ENCODE data around the gene DHRS7C. TPM values are rescaled to one million over a fixed set of nuclear protein-coding genes. Genes with fewer than 3 reads are reported as not detected.
A peak's percentile ranks its signal among the peaks of the same experiment; 100 is the strongest.

DHRS7C gene
- total RNA-seq, 1 experiment from 2014 or later: not detected

DNA sequence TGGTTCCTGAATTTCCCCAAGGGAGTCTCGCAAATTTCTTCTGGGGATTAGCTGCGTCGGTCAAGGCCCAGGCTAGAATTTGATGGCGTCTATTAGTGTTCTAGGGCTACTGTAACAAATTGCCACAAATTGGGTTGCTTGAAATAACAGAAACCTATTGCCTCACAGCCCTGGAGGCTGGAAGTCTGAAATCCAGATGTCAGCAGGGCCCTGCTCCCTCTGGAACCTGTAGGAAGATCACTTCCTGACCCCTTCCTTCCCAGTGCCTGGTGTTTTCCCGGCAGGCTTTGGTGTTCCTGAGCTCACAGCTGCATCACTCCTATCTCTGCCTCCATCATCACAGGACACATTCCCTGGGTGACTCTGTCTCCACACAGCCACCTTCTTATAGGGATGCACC lies 24.4 kb downstream of the DHRS7C start:
- DNase-seq (ENCODE audit: low read depth): no peak

- no peak for DNase-seq (ENCODE audit: low read depth)
Observed at GRCh38 chr17:9765322-9765721, 26.1 kb downstream of the DHRS7C start.

DNA sequence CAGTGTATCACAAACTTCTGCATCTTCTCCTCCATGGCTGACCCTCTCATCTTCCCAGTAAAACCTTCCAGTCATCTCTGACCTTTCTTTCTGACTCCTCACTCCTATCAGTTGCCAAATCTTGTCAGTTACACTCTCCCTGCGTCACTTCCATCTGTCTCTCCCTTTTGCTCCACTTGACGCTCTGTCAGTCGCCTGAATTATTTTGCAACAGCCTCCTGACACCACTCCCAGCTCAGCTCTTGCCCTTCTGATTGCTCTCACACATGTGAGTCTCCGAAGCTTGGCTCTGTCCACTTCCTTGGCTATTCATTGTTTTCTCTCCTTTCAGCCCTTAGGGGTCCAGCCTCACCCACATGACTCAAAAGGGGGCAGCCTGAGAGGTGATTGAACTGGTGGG lies 27.7 kb downstream of the DHRS7C start:
- DNase-seq (ENCODE audit: low read depth): no peak

GRCh38 chr17:9760266-9760665 lies 31.1 kb downstream of the DHRS7C start:
- no peak for DNase-seq (ENCODE audit: low read depth)

DNA sequence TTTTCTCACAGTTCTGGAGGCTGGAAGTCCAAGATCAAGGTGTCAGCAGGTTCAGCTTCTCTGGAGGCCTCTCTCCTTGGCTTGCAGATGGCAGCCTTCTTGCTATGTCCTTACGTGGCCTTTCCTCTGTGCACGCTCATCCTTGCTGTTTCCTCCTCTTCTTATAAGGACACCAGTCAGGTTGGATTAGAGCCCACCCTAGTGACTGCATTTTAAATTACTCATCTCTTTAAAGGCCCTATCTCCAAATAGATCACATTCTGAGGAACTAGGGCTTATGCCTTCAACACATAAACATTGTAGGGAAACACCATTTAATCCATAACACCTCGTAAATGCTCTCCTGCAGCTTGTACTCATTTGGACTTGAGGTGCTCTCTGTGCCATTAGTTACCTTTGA lies 36.3 kb downstream of the DHRS7C start:
- DNase-seq (ENCODE audit: low read depth): peak; percentile 30

GRCh38 chr17:9750524-9750923 lies 40.9 kb downstream of the DHRS7C start:
- DNase-seq (ENCODE audit: low read depth): no peak

- peak; percentile 84 for DNase-seq (ENCODE audit: low read depth)
Observed at GRCh38 chr17:9729735-9730420, 61.5 kb downstream of the DHRS7C start.

- peak; percentile 56 for DNase-seq (ENCODE audit: low read depth)
Observed at GRCh38 chr17:9729034-9729650, 62.2 kb downstream of the DHRS7C start.

DNA sequence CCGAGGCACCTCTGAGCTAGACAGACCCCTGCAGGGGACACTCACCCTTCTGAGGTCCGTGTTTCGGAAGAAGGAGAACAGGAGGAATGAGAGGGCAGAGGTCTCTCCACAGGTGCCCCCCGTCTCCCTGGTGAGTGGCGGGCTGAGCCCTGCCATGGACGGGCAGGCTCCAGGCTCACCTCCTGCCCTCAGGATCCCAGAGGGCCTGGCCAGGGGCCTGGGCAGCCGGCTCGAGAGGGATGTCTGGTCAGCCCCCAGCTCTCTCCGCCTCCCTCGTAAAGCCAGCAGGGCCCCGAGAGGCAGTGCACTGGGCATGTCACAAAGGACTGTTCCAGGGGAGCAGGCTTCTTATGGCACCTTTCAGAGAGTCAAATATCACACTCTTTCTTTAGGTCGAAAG lies 62.8 kb downstream of the DHRS7C start:
- no peak for DNase-seq (ENCODE audit: low read depth)

- DNase-seq (ENCODE audit: low read depth): no peak
Observed at GRCh38 chr17:9728005-9728404, 63.4 kb downstream of the DHRS7C start.

- DNase-seq (ENCODE audit: low read depth): no peak
Observed at GRCh38 chr17:9726291-9726690, 65.1 kb downstream of the DHRS7C start.

GRCh38 chr17:9725575-9725974 lies 65.8 kb downstream of the DHRS7C start:
- peak; percentile 56 for DNase-seq (ENCODE audit: low read depth)

Other genes with a start within 250 kb of the DHRS7C start
- 32.7 and 40.0 TPM in 2 replicates for gene STX8, start 215.8 kb downstream of the DHRS7C start, total RNA-seq (2014; rRNA removed; shearing (Covaris generic))
- not detected in 2 replicates for gene CFAP52, start 214.9 kb downstream of the DHRS7C start, total RNA-seq (2014; rRNA removed; shearing (Covaris generic))
- 0.07 and 0.84 TPM in 2 replicates for gene USP43, start 146.1 kb downstream of the DHRS7C start, total RNA-seq (2014; rRNA removed; shearing (Covaris generic))
- gene GSG1L2, start 30.5 kb upstream of the DHRS7C start, total RNA-seq (2014; rRNA removed; shearing (Covaris generic)): not detected in 2 replicates
- 0.63 and 0.90 TPM in 2 replicates for gene GLP2R, start 34.3 kb upstream of the DHRS7C start, total RNA-seq (2014; rRNA removed; shearing (Covaris generic))
- not detected in 2 replicates for gene RCVRN, start 113.7 kb upstream of the DHRS7C start, total RNA-seq (2014; rRNA removed; shearing (Covaris generic))

Data from HT1080 (cell line).